WTC11 (cell line): ENCODE measurements around the gene HDAC7. TPM values are rescaled to one million over a fixed set of nuclear protein-coding genes. Genes with fewer than 3 reads are reported as not detected.

Experiments used
- ATAC-seq: fragments of 200-7000 bp; cut with Tn5 transposase; 2 replicates; pipeline ENCODE4 v1.10.0; 2021; ENCODE audit warnings: mild to moderate bottlenecking, moderate library complexity
- CTCF ChIA-PET: fragments of 300-600 bp; sonication (Branson Sonifier 250); formaldehyde crosslinking; loops from one replicate; lab custom pipeline; 2021; ENCODE audit warnings: antibody characterized with exemption; lab: Charles Lee
- POLR2A ChIA-PET: fragments of 350-600 bp; sonication (Branson Sonifier 250); formaldehyde crosslinking; loops from one replicate; lab custom pipeline; 2021; ENCODE audit warnings: antibody characterized with exemption; lab: Charles Lee
- DNase-seq: peaks from one replicate; pipeline ENCODE4 v3.0.0; 2021; ENCODE audit warnings: low spot score
- H3K27ac Mint-ChIP-seq: 2 replicates; pipeline ENCODE4 v1.8.0; 2021; ENCODE audit warnings: mixed read lengths
- H3K27me3 Mint-ChIP-seq: 2 replicates; pipeline ENCODE4 v1.8.0; 2021; ENCODE audit warnings: low read depth, mild to moderate bottlenecking, moderate library complexity, mixed read lengths
- H3K36me3 Mint-ChIP-seq: 2 replicates; pipeline ENCODE4 v1.8.0; 2021; ENCODE audit warnings: mixed read lengths
- H3K4me1 Mint-ChIP-seq: 2 replicates; pipeline ENCODE4 v1.8.0; 2022; ENCODE audit warnings: mixed read lengths
- H3K4me3 Mint-ChIP-seq: 2 replicates; pipeline ENCODE4 v1.8.0; 2021; ENCODE audit warnings: mild to moderate bottlenecking, moderate library complexity, mixed read lengths
- H3K9me3 Mint-ChIP-seq: 2 replicates; pipeline ENCODE4 v1.8.0; 2021; ENCODE audit warnings: mixed read lengths
- AR ChIP-seq: fragments of 250-450 bp; sonication (Bioruptor Pico); IDR thresholded peaks from 2 replicates; pipeline ENCODE4 v1.9.0; 2021; ENCODE audit warnings: mild to moderate bottlenecking
- CREM ChIP-seq: sonication (generic); formaldehyde crosslinking; IDR thresholded peaks from 2 replicates; pipeline ENCODE4 v1.8.1; 2022; ENCODE audit warnings: mild to moderate bottlenecking, missing genetic modification reagents, moderate library complexity
- GTF2I ChIP-seq: fragments of 250-450 bp; sonication (Bioruptor Pico); conservative IDR thresholded peaks from 2 replicates; pipeline ENCODE4 v1.4.0; 2021; ENCODE audit warnings: mild to moderate bottlenecking
- HMGA2 ChIP-seq: fragments of 250-450 bp; sonication (Bioruptor Pico); IDR thresholded peaks from 2 replicates; pipeline ENCODE4 v1.4.0; 2021; ENCODE audit warnings: mild to moderate bottlenecking, moderate library complexity
- HMGXB4 ChIP-seq: sonication (generic); formaldehyde crosslinking; IDR thresholded peaks from 2 replicates; pipeline ENCODE4 v1.8.1; 2023; ENCODE audit warnings: mild to moderate bottlenecking, moderate library complexity, missing genetic modification reagents
- MXD4 ChIP-seq: fragments of 250-450 bp; sonication (Bioruptor Pico); IDR thresholded peaks from 2 replicates; pipeline ENCODE4 v1.8.0; 2021; ENCODE audit warnings: mild to moderate bottlenecking, moderate library complexity, borderline replicate concordance
- PRRX2 ChIP-seq: fragments of 250-450 bp; sonication (Bioruptor Pico); IDR thresholded peaks from 2 replicates; pipeline ENCODE4 v1.8.0; 2021; ENCODE audit warnings: mild to moderate bottlenecking
- RORB ChIP-seq: fragments of 250-450 bp; sonication (Bioruptor Pico); IDR thresholded peaks from 2 replicates; pipeline ENCODE4 v1.9.0; 2021; ENCODE audit warnings: mild to moderate bottlenecking
- SMAD3 ChIP-seq: sonication (generic); formaldehyde crosslinking; IDR thresholded peaks from 2 replicates; pipeline ENCODE4 v1.8.0; 2022; ENCODE audit warnings: missing genetic modification reagents, mild to moderate bottlenecking, borderline replicate concordance
- USF1 ChIP-seq: sonication (generic); formaldehyde crosslinking; IDR thresholded peaks from 2 replicates; pipeline ENCODE4 v1.8.0; 2022; ENCODE audit warnings: mild to moderate bottlenecking, missing genetic modification reagents
- ZNF232 ChIP-seq: sonication (generic); formaldehyde crosslinking; IDR thresholded peaks from 2 replicates; pipeline ENCODE4 v1.8.0; 2022; ENCODE audit warnings: mild to moderate bottlenecking, missing genetic modification reagents
- ZNF416 ChIP-seq: fragments of 250-450 bp; sonication (Bioruptor Pico); IDR thresholded peaks from 2 replicates; pipeline ENCODE4 v1.9.0; 2021; ENCODE audit warnings: mild to moderate bottlenecking, inconsistent platforms
- ZNF671 ChIP-seq: fragments of 250-450 bp; sonication (Bioruptor Pico); IDR thresholded peaks from 2 replicates; pipeline ENCODE4 v1.8.0; 2021; ENCODE audit warnings: mild to moderate bottlenecking
- total RNA-seq: library from RNA; stranded (reverse); gene quantifications from 3 replicates; pipeline ENCODE4 v1.2.3, GENCODE V29; 2021
- TF ChIP-seq, protein P1 (sequence below): sonication (generic); formaldehyde crosslinking; IDR thresholded peaks from 2 replicates; pipeline ENCODE4 v1.8.1; 2022; ENCODE audit warnings: mild to moderate bottlenecking, moderate library complexity, missing genetic modification reagents
- TF ChIP-seq, protein P2 (sequence below): sonication (generic); formaldehyde crosslinking; IDR thresholded peaks from 2 replicates; pipeline ENCODE4 v1.8.1; 2023; ENCODE audit warnings: mild to moderate bottlenecking, missing genetic modification reagents
- TF ChIP-seq, protein P3 (sequence below): sonication (generic); formaldehyde crosslinking; IDR thresholded peaks from 2 replicates; pipeline ENCODE4 v1.8.1; 2022; ENCODE audit warnings: mild to moderate bottlenecking, missing genetic modification reagents, moderate library complexity, borderline replicate concordance

The HDAC7 gene
- total RNA-seq, 1 experiment from 2014 or later = 111 TPM

DNA sequence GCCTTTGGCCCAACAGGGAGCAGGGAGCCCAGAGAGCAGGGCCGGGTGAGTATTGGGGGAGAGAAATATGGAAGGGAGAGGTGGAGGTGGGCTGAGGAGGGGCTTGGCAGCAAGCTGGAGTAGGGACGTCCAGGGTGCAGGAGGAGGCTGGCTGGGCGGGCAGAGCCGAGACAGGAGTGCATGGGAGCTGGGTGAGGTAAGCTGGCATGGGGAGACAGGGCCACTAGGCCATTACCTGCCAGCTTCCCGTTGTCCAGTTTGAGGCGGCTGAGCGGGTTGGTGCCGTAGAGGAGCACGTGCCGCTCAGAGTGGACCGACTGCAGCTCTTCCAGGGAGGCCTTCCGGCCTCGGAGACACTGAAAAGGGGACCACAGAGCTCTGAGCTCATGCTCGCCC lies 28.4 kb downstream of the HDAC7 start:
- ATAC-seq (no peak), DNase-seq (no peak)
- Mint-ChIP-seq H3K27me3 (no peaks in the 10 kb centered on the region), H3K36me3 (peaks cover 49% of the 10 kb centered on the region), H3K9me3 (no peaks in the 10 kb centered on the region), H3K27ac (no peak overlapping the region), H3K4me1 (no peaks in the 10 kb centered on the region), H3K4me3 (no peak overlapping the region)
- POLR2A ChIA-PET = no interaction called here
- CTCF ChIA-PET = interaction anchor here (2.5 to 4.2 kb wide), 2 partner anchors 11 to 47 kb away, joined by 17 to 36 read pairs; no protein-coding TSS in a partner anchor
- TF ChIP-seq ZNF232 (CRISPR knock-in tag) = no peak
- no peak for TF ChIP-seq HMGA2
- TF ChIP-seq, protein P1, sequence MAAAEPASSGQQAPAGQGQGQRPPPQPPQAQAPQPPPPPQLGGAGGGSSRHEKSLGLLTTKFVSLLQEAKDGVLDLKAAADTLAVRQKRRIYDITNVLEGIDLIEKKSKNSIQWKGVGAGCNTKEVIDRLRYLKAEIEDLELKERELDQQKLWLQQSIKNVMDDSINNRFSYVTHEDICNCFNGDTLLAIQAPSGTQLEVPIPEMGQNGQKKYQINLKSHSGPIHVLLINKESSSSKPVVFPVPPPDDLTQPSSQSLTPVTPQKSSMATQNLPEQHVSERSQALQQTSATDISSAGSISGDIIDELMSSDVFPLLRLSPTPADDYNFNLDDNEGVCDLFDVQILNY (CRISPR knock-in tag) = no peak
- no peak for TF ChIP-seq RORB (CRISPR knock-in tag)

DNA sequence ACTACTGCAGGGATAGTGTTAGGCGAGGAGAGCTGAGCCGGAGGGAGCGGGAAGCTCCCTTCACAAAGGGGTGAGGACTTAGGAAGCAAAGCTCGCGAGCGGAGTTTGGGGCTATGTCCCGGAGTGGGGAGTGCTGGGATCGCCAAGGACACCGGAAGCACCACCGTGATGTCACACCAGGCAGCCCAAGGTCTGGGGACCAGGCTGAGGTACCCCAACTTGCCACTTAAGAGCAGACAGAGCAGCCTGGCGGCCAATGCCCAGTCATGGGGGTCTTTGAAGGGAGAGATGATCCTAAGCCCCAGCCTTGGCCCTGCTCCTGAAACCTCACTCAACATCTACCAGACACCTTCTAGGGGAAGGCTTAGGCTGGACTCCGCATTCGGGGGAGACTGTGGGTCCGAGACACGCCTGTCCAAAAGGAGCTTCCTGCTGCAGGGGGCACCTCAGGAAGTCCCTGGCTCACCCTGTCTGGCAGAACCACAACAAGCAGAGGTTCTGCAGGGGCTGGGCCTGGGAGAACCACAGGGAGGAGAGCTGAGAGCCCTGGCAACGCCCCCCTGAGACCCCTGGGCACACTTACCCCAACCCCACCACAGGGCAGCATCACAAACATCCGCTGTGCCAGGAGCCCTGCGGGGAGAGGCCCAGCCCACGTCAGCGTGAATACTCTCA lies 28.9 kb downstream of the HDAC7 start:
- Mint-ChIP-seq H3K4me3 (no peak overlapping the region), H3K4me1 (no peaks in the 10 kb centered on the region), H3K36me3 (peaks cover 52% of the 10 kb centered on the region), H3K27ac (no peak overlapping the region), H3K9me3 (no peaks in the 10 kb centered on the region), H3K27me3 (no peaks in the 10 kb centered on the region)
- POLR2A ChIA-PET = no interaction called here
- ATAC-seq (no peak), DNase-seq (no peak)
- TF ChIP-seq, protein P2, sequence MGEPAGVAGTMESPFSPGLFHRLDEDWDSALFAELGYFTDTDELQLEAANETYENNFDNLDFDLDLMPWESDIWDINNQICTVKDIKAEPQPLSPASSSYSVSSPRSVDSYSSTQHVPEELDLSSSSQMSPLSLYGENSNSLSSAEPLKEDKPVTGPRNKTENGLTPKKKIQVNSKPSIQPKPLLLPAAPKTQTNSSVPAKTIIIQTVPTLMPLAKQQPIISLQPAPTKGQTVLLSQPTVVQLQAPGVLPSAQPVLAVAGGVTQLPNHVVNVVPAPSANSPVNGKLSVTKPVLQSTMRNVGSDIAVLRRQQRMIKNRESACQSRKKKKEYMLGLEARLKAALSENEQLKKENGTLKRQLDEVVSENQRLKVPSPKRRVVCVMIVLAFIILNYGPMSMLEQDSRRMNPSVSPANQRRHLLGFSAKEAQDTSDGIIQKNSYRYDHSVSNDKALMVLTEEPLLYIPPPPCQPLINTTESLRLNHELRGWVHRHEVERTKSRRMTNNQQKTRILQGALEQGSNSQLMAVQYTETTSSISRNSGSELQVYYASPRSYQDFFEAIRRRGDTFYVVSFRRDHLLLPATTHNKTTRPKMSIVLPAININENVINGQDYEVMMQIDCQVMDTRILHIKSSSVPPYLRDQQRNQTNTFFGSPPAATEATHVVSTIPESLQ (CRISPR knock-in tag) = no peak
- TF ChIP-seq MXD4 (CRISPR knock-in tag) (no peak), CREM (no peak), PRRX2 (CRISPR knock-in tag) (no peak), ZNF416 (CRISPR knock-in tag) (no peak), SMAD3 (no peak), GTF2I (CRISPR knock-in tag) (no peak), ZNF671 (no peak), USF1 (no peak), HMGXB4 (no peak), AR (CRISPR knock-in tag) (no peak)
- TF ChIP-seq, protein P3, sequence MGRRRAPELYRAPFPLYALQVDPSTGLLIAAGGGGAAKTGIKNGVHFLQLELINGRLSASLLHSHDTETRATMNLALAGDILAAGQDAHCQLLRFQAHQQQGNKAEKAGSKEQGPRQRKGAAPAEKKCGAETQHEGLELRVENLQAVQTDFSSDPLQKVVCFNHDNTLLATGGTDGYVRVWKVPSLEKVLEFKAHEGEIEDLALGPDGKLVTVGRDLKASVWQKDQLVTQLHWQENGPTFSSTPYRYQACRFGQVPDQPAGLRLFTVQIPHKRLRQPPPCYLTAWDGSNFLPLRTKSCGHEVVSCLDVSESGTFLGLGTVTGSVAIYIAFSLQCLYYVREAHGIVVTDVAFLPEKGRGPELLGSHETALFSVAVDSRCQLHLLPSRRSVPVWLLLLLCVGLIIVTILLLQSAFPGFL (CRISPR knock-in tag) = no peak
- CTCF ChIA-PET = interaction anchor here (1.6 to 4.2 kb wide), 4 partner anchors 11 to 47 kb away, joined by 4 to 36 read pairs (median 15); no protein-coding TSS in a partner anchor
